Gastroesophageal sphincter (tissue), 4 donors: ENCODE data around the gene DPP6. TPM values are rescaled to one million over a fixed set of nuclear protein-coding genes. Genes with fewer than 3 reads are reported as not detected.

Source experiments
- ATAC-seq: fragments of 150-250 bp; one replicate; pipeline ENCODE4 v1.9.1; 2016; ENCODE audit warnings: mild to moderate bottlenecking, moderate library complexity
- H3K27ac ChIP-seq, 4 donors: fragments of 200-600 bp; sonication (generic) in 3 of 4; 1 replicate in 3 of 4; 2 replicates in 1 of 4; pipeline ENCODE4 v1.5.1; 2016 to 2019
- H3K27me3 ChIP-seq: fragments of 200-600 bp; sonication (generic); one replicate; pipeline ENCODE4 v1.5.1; 2019
- H3K36me3 ChIP-seq, 2 donors: fragments of 200-600 bp; sonication (generic); one replicate each; pipeline ENCODE4 v1.5.1; 2019; ENCODE audit warnings: control low read depth in 1 of 2
- H3K4me1 ChIP-seq, 3 donors: fragments of 200-600 bp; sonication (generic); 1 replicate in 2 of 3; 2 replicates in 1 of 3; pipeline ENCODE4 v1.5.1; 2016 to 2019; ENCODE audit warnings: control low read depth in 2 of 3
- H3K4me3 ChIP-seq, 2 donors: fragments of 200-600 bp; sonication (generic); one replicate each; pipeline ENCODE4 v1.5.1; 2019; ENCODE audit warnings: mild to moderate bottlenecking in 1 of 2, moderate library complexity in 1 of 2
- H3K9me3 ChIP-seq, 3 donors: fragments of 200-600 bp; sonication (generic); one replicate each; pipeline ENCODE4 v1.5.1; 2017 to 2019; ENCODE audit warnings: control low read depth in 2 of 3
- CTCF ChIP-seq, 4 experiments: fragments of 200-600 bp in 2 of 4; fragments of 450-650 bp in 2 of 4; sonication (generic) in 1 of 4; IDR thresholded peaks; one replicate each; pipeline ENCODE4 v1.5.1; 2017 to 2019; ENCODE audit warnings: antibody characterized with exemption in 4 of 4, mild to moderate bottlenecking in 2 of 4, moderate library complexity in 2 of 4
- EP300 ChIP-seq: sonication (generic); formaldehyde crosslinking; IDR thresholded peaks from one replicate; pipeline ENCODE4 v1.6.1; 2017; ENCODE audit warnings: antibody characterized with exemption, mild to moderate bottlenecking
- POLR2A ChIP-seq, 2 donors: fragments of 450-650 bp; IDR thresholded peaks; one replicate each; pipeline ENCODE4 v1.6.1; 2017; ENCODE audit warnings: antibody characterized with exemption in 2 of 2, mild to moderate bottlenecking in 2 of 2, moderate library complexity in 1 of 2
- POLR2AphosphoS5 ChIP-seq: sonication (generic); formaldehyde crosslinking; IDR thresholded peaks from one replicate; pipeline ENCODE4 v1.6.1; 2017; ENCODE audit warnings: antibody characterized with exemption
- WGBS, 2 donors: methylation state at CpG; one replicate each; pipeline ENCODE4 v1.1.5; 2018; ENCODE audit warnings: low coverage in 1 of 2; 5-methylcytosine and 5-hydroxymethylcytosine counted together
- total RNA-seq, 4 donors: library from RNA; depleted of rRNA; stranded (reverse); fragments of >200 nt; gene quantifications; one replicate each; pipeline ENCODE4 v1.1.0, GENCODE V29; 2016

DPP6 gene
- total RNA-seq, 4 donors from 2014 or later, result 14.3 to 40.0 (median 23.1) TPM

- Histone ChIP-seq H3K27ac (no peak overlapping the region), H3K27me3 (peaks cover 8% of the 10 kb centered on the region), H3K9me3 (no peaks in the 10 kb centered on the region), H3K4me1 (no peaks in the 10 kb centered on the region), H3K36me3 (no peaks in the 10 kb centered on the region), H3K4me3 (no peak overlapping the region)
- ATAC-seq, result no peak
- 62 to 81% methylated on average over 3 to 5 of the region's 20 CpGs for WGBS, 2 donors
- TF ChIP-seq CTCF (IDR thresholded peaks at IDR 0.05), result no peak
- TF ChIP-seq POLR2A (IDR thresholded peaks at IDR 0.05), result no peak
- TF ChIP-seq EP300, result no peak
- no peak for TF ChIP-seq POLR2AphosphoS5
Measured at GRCh38 chr7:154871928-154872750, 819.9 kb downstream of the DPP6 start.

DNA sequence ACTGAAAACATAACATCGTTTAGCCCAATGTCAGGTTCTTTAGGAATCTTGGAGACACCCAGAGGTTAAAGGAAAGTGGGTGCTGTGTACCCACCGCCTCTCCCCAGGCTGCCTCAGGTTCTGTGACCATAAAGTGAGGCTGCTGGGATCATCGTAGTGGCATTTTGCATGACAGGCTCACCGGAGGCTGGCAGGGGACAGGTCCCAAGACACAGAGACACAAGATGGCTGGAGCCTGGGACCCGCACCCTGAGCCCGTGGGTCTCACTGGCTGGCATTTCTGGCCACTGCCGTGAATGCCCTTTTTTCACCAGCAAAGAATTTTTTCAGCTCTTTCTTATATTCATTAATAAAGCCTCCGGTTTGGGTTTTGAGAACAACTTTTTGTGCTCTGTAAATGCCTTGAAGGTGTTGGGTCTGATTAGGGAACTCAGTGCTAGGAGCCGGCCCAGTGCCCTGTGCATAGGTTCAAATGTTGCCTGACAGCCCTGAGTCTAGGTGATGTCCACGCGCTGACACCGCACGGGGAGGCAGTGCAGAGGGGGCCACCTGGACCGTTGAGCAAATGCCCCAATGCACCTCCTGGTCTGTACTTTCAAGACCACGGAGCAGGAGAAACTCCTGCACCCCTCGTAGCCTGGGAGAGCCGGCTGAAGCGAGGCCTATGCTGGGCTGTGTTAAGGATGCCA is 820.8 kb downstream of the DPP6 start:
- H3K4me1 ChIP-seq, result no peaks in the 10 kb centered on the region
- no peak overlapping the region for H3K27ac ChIP-seq
- WGBS, 2 donors, result 76 to 100% methylated on average over 1 to 4 of the region's 18 CpGs
- H3K9me3 ChIP-seq, result no peaks in the 10 kb centered on the region
- ATAC-seq, result no peak
- no peak overlapping the region for H3K4me3 ChIP-seq
- TF ChIP-seq POLR2A (IDR thresholded peaks at IDR 0.05) (no peak), POLR2AphosphoS5 (no peak), CTCF (IDR thresholded peaks at IDR 0.05) (no peak), EP300 (no peak)
- no peaks in the 10 kb centered on the region for H3K36me3 ChIP-seq
- H3K27me3 ChIP-seq, result peaks cover 8% of the 10 kb centered on the region

DNA sequence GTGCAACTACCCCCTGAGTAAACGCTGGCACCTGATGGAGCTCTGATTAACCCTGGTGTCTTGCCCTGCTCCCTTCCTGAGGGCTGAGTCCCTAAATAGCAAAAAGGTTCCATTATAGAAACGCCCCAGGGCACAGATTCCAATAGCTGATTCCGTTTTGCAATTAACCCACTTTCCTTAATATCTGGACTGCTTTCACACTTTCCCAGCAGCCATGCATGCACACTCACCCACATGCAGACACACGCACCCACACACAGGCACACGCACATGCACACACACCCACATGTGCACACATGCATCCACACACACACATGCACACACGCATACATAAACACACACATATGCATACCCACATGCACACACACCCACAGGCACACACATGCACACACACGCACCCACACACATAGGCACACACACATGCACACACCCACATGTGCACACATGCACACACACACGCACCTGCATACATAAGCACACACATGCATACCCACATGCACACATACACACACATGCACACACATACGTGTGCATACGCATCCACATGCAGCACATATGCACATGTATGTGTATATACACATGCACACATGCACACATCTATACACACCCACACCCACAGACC is 821.4 kb downstream of the DPP6 start:
- Histone ChIP-seq H3K9me3 (no peaks in the 10 kb centered on the region), H3K4me1 (no peaks in the 10 kb centered on the region), H3K36me3 (no peaks in the 10 kb centered on the region), H3K4me3 (no peak overlapping the region), H3K27ac (no peak overlapping the region), H3K27me3 (peaks cover 4% of the 10 kb centered on the region)
- ATAC-seq, result no peak
- WGBS, 2 donors, result 79 to 87% methylated on average over 9 to 10 of the region's 10 CpGs
- TF ChIP-seq CTCF (IDR thresholded peaks at IDR 0.05) (no peak), EP300 (no peak), POLR2A (IDR thresholded peaks at IDR 0.05) (no peak), POLR2AphosphoS5 (no peak)

DNA sequence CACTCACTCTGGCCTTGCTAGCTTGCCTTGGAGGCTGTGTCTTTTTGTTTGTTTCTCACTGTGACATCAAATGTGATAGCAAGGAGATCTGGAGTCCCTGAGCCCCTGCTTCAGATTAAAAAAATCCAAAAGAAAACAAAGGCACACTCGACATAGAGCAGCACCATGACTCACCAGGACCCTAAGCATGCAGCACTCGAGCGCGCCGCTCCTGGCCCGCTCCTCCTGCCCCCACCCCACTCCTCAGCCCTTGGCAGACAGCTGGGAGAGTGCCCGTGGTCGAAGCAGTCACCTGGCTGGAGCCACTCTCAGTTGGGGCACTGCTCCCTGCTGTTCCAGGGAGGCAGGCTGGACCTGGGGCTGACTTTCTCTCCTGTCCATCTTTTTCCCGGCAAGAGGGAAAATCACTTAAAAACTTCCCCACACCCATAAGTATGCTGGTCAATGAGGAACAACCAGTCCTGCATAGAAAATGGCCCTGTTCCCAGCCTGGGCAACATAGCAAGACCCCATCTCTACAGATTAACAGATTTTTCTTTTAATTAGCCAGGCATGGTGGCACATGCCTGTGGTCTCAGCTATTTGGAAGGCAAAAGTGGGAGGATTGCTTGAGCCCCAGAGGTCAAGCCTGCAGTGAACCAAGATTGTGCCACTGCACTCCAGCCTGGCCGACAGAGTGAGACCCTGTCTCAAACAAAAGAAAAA is 822.4 kb downstream of the DPP6 start:
- Histone ChIP-seq H3K4me3 (no peak overlapping the region), H3K36me3 (no peaks in the 10 kb centered on the region), H3K9me3 (no peaks in the 10 kb centered on the region), H3K27ac (no peak overlapping the region), H3K27me3 (no peaks in the 10 kb centered on the region), H3K4me1 (no peaks in the 10 kb centered on the region)
- WGBS, 2 donors, result 29% methylated on average over 8 of the region's 10 CpGs; no CpG with 5 or more reads in 1 of the 2 donors
- no peak for TF ChIP-seq EP300
- no peak for TF ChIP-seq CTCF (IDR thresholded peaks at IDR 0.05)
- ATAC-seq, result no peak
